ENCODE results near the gene SHISA6.

Gene SHISA6

GRCh38 chr17:11589716-11590115, 348.7 kb downstream of the SHISA6 start:
- no peak overlapping the region for H3K4me3 ChIP-seq (ENCODE audit: low read depth in 1 of 2, low read length in 1 of 2)
- H3K27ac ChIP-seq, result no peak overlapping the region
- TF ChIP-seq CTCF (IDR thresholded peaks at IDR 0.05), result no peak

GRCh38 chr17:11598274-11599221, 357.5 kb downstream of the SHISA6 start, which contains the start of gene DNAH9:
Gene DNAH9, plus strand, starts transcription at chr17:11598470. Its CDS starts 29 bp downstream, at chr17:11598499.
- TF ChIP-seq CTCF (IDR thresholded peaks at IDR 0.05), result no peak
- H3K9me3 ChIP-seq, result no peaks in the 10 kb centered on the region
- no peak within 1 kb of the TSS for H3K27ac ChIP-seq
- no peaks in the 10 kb centered on the region for H3K36me3 ChIP-seq
- H3K27me3 ChIP-seq, result peaks cover 46% of the 10 kb centered on the region
- H3K4me1 ChIP-seq (ENCODE audit: control insufficient read depth in 1 of 2, insufficient read depth in 1 of 2, low read depth in 1 of 2, low read length in 1 of 2), result no peaks in the 10 kb centered on the region
- no peak within 1 kb of the TSS for H3K4me3 ChIP-seq (ENCODE audit: low read depth in 1 of 2, low read length in 1 of 2)

More at GRCh38 chr17:11589716-11590115, 348.7 kb downstream of the SHISA6 start:
- Histone ChIP-seq H3K9me3 (no peaks in the 10 kb centered on the region), H3K27me3 (no peaks in the 10 kb centered on the region), H3K4me1 (ENCODE audit: control insufficient read depth in 1 of 2, insufficient read depth in 1 of 2, low read depth in 1 of 2, low read length in 1 of 2) (no peaks in the 10 kb centered on the region), H3K36me3 (no peaks in the 10 kb centered on the region)

GRCh38 chr17:11601661-11602060, 360.6 kb downstream of the SHISA6 start:
- TF ChIP-seq CTCF (IDR thresholded peaks at IDR 0.05), result no peak
- peaks cover 41% of the 10 kb centered on the region for H3K27me3 ChIP-seq
- H3K9me3 ChIP-seq, result no peaks in the 10 kb centered on the region
- H3K4me1 ChIP-seq (ENCODE audit: control insufficient read depth in 1 of 2, insufficient read depth in 1 of 2, low read depth in 1 of 2, low read length in 1 of 2), result no peaks in the 10 kb centered on the region
- H3K27ac ChIP-seq, result no peak overlapping the region
- no peaks in the 10 kb centered on the region for H3K36me3 ChIP-seq
- no peak overlapping the region for H3K4me3 ChIP-seq (ENCODE audit: low read depth in 1 of 2, low read length in 1 of 2)

- no peaks in the 10 kb centered on the region for H3K36me3 ChIP-seq
- no peaks in the 10 kb centered on the region for H3K9me3 ChIP-seq
- H3K4me3 ChIP-seq (ENCODE audit: low read depth in 1 of 2, low read length in 1 of 2), result no peak overlapping the region
- no peaks in the 10 kb centered on the region for H3K4me1 ChIP-seq (ENCODE audit: control insufficient read depth in 1 of 2, insufficient read depth in 1 of 2, low read depth in 1 of 2, low read length in 1 of 2)
- no peaks in the 10 kb centered on the region for H3K27me3 ChIP-seq
- TF ChIP-seq CTCF (IDR thresholded peaks at IDR 0.05), result no peak
- H3K27ac ChIP-seq, result no peak overlapping the region
These were observed 367.4 kb downstream of the SHISA6 start for GRCh38 chr17:11608396-11608795.

GRCh38 chr17:11610999-11611566, 370.1 kb downstream of the SHISA6 start:
- Histone ChIP-seq H3K27ac (no peak overlapping the region), H3K4me1 (ENCODE audit: control insufficient read depth in 1 of 2, insufficient read depth in 1 of 2, low read depth in 1 of 2, low read length in 1 of 2) (no peaks in the 10 kb centered on the region), H3K36me3 (no peaks in the 10 kb centered on the region), H3K4me3 (ENCODE audit: low read depth in 1 of 2, low read length in 1 of 2) (no peak overlapping the region), H3K9me3 (no peaks in the 10 kb centered on the region), H3K27me3 (no peaks in the 10 kb centered on the region)
- no peak for TF ChIP-seq CTCF (IDR thresholded peaks at IDR 0.05)

Measured in neutrophil (primary cell).